Islet of Langerhans (tissue), 1 donor: ENCODE results near the gene SLCO2A1.

Experiments
- FAIRE-seq: peaks from one replicate; lab custom pipeline; 2011; peaks lifted over from hg19 to GRCh38; lab: Jason Lieb, UNC

Gene SLCO2A1

GRCh38 chr3:133896002-133896761 lies 133.5 kb downstream of the SLCO2A1 start:
- FAIRE-seq = no peak

- FAIRE-seq = no peak
Observed at GRCh38 chr3:133895208-133896001, 134.3 kb downstream of the SLCO2A1 start, which contains the start of gene RAB6B. RAB6B (minus strand) TSS chr3:133895882; CDS start chr3:133895466, 416 bp downstream.

- FAIRE-seq = no peak
Observed at GRCh38 chr3:133894353-133895207, 135.1 kb downstream of the SLCO2A1 start.

GRCh38 chr3:133893683-133894352 lies 135.9 kb downstream of the SLCO2A1 start:
- FAIRE-seq = no peak

- no peak for FAIRE-seq
Observed at GRCh38 chr3:133892541-133893231, 137.0 kb downstream of the SLCO2A1 start.

- no peak for FAIRE-seq
Observed at GRCh38 chr3:133891662-133892378, 137.9 kb downstream of the SLCO2A1 start.

- FAIRE-seq = no peak
Observed at GRCh38 chr3:133890972-133891644, 138.6 kb downstream of the SLCO2A1 start.

- FAIRE-seq = no peak
Observed at GRCh38 chr3:133890037-133890436, 139.7 kb downstream of the SLCO2A1 start.

GRCh38 chr3:133888726-133889340 lies 140.9 kb downstream of the SLCO2A1 start:
- FAIRE-seq = no peak

GRCh38 chr3:133887803-133888703 lies 141.7 kb downstream of the SLCO2A1 start:
- FAIRE-seq = no peak

GRCh38 chr3:133887074-133887802 lies 142.5 kb downstream of the SLCO2A1 start:
- FAIRE-seq = no peak

GRCh38 chr3:133886031-133886722 lies 143.5 kb downstream of the SLCO2A1 start:
- no peak for FAIRE-seq

- no peak for FAIRE-seq
Observed at GRCh38 chr3:133884887-133885711, 144.6 kb downstream of the SLCO2A1 start.

GRCh38 chr3:133884054-133884886 lies 145.5 kb downstream of the SLCO2A1 start:
- no peak for FAIRE-seq

GRCh38 chr3:133883641-133884040 lies 146.1 kb downstream of the SLCO2A1 start:
- FAIRE-seq = no peak
